ENCODE data around the gene SCOC.

SCOC gene

GRCh38 chr4:140346136-140346535 lies 27.3 kb upstream of the SCOC start:
- no peak overlapping the region for H3K4me3 ChIP-seq (ENCODE audit: low read length)
- DNase-seq (ENCODE audit: low read depth) = no peak
- TF ChIP-seq, protein P1, sequence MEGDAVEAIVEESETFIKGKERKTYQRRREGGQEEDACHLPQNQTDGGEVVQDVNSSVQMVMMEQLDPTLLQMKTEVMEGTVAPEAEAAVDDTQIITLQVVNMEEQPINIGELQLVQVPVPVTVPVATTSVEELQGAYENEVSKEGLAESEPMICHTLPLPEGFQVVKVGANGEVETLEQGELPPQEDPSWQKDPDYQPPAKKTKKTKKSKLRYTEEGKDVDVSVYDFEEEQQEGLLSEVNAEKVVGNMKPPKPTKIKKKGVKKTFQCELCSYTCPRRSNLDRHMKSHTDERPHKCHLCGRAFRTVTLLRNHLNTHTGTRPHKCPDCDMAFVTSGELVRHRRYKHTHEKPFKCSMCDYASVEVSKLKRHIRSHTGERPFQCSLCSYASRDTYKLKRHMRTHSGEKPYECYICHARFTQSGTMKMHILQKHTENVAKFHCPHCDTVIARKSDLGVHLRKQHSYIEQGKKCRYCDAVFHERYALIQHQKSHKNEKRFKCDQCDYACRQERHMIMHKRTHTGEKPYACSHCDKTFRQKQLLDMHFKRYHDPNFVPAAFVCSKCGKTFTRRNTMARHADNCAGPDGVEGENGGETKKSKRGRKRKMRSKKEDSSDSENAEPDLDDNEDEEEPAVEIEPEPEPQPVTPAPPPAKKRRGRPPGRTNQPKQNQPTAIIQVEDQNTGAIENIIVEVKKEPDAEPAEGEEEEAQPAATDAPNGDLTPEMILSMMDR (conservative IDR thresholded peaks at IDR 0.05; ENCODE audit: low read depth, low read length) = no peak

DNA sequence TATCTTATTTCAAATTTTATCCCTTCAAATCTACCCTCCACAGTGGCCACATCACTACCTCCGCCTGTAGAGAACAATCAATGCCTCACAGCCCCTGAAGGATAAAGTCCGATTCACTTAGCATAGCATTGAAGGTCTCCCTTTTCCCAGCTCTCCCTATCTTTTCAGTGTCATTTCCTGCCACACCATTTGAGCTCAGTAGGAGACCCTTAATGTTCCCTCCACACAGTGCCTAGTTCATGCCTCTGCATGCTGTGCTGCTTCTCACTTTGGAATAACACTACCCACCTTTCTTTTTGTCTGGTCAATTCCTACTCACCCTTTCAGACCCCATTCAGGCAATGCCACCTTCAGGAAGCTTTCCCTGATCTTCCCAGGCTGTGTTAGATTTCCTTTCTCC lies 23.6 kb upstream of the SCOC start:
- no peak for DNase-seq (ENCODE audit: low read depth)
- TF ChIP-seq, protein P1 (conservative IDR thresholded peaks at IDR 0.05; ENCODE audit: low read depth, low read length) = no peak
- H3K4me3 ChIP-seq (ENCODE audit: low read length) = no peak overlapping the region

- no peak for DNase-seq (ENCODE audit: low read depth)
- TF ChIP-seq, protein P1 (conservative IDR thresholded peaks at IDR 0.05; ENCODE audit: low read depth, low read length) = no peak
- no peak overlapping the region for H3K4me3 ChIP-seq (ENCODE audit: low read length)
Measured at GRCh38 chr4:140351093-140352075, 22.1 kb upstream of the SCOC start.

- TF ChIP-seq, protein P1 (conservative IDR thresholded peaks at IDR 0.05; ENCODE audit: low read depth, low read length) = no peak
- H3K4me3 ChIP-seq (ENCODE audit: low read length) = no peak overlapping the region
- no peak for DNase-seq (ENCODE audit: low read depth)
Measured at GRCh38 chr4:140353786-140354185, 19.7 kb upstream of the SCOC start.

DNA sequence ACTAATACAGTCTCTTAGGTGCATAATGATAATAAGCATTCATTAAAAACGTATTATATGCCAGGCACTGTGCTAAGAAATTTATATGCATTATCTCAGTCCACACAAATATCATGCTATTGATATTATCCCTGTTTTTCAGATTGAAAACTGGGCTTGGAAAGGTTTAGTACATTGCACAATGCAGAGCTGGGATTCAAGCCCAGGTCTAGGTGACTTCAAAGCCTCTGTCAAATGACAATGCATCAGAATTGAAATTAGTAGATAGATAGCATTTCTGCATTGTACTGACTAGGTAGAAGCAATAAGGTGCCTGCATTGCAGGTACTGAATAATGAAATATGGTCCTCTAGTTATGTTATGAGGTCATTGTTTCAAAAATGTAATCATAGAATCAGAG lies 18.2 kb upstream of the SCOC start:
- TF ChIP-seq, protein P1 (conservative IDR thresholded peaks at IDR 0.05; ENCODE audit: low read depth, low read length) = no peak
- no peak for DNase-seq (ENCODE audit: low read depth)
- H3K4me3 ChIP-seq (ENCODE audit: low read length) = no peak overlapping the region

DNA sequence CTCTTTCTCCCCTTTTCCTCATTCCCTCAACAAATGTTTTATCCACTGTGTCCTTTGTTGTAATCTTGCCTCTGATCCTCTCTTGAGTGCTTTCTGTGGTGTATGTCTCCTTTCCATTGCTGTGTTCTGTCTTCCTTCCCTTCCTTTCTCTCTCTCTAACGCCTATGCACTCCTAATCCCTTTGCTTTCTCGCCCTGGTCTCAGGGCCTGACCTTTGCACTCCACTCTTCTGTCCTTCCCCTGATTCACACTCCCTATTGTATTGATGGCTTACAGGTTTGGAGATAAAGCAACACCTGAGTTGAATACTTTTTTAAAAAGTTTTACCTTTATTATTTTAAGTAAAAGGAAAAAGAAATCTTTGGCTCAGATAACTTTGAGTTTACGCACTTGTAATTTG lies 15.6 kb upstream of the SCOC start:
- DNase-seq (ENCODE audit: low read depth) = no peak
- TF ChIP-seq, protein P1 (conservative IDR thresholded peaks at IDR 0.05; ENCODE audit: low read depth, low read length) = no peak
- no peak overlapping the region for H3K4me3 ChIP-seq (ENCODE audit: low read length)

DNA sequence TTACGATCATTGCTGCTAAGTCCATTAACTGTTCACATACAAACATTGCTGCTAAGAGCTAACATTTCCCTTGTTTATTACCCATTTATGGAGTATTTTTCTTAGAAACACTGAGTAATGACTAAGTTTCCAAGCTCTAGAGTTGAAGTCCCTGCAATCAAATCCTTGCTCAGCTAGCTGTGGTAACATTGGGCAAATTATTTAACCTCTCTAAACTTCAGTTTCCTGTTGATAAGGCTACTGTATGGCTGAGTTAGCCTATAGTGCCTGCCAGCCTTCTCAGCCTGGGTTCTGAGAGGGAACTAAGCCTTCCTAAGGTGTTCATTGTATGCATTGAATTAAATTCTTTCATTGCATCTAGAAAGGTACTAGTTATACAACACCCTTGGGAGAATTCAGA lies 15.2 kb upstream of the SCOC start:
- TF ChIP-seq, protein P1 (conservative IDR thresholded peaks at IDR 0.05; ENCODE audit: low read depth, low read length) = no peak

More for the DNA sequence above, 15.2 kb upstream of the SCOC start:
- DNase-seq (ENCODE audit: low read depth) = no peak
- no peak overlapping the region for H3K4me3 ChIP-seq (ENCODE audit: low read length)
